Inflammatory macrophage treated with lipopolysaccharide for 1 hour (primary cell): Measurements from ENCODE around the gene PFKFB3.
"Not testable (repeated sequence)": the region's sequence is repeated elsewhere in the genome, so short reads cannot be mapped to it uniquely, and the experiment has no call there.

ENCODE experiments used
- DNase-seq, 2 donors: peaks; one replicate each; pipeline ENCODE4 v3.0.0-alpha.2; 2020 to 2022

The PFKFB3 gene

GRCh38 chr10:6275022-6275997, 72.6 kb downstream of the PFKFB3 start:
- peak; percentile 95 to 100 for DNase-seq

GRCh38 chr10:6276356-6276755, 73.6 kb downstream of the PFKFB3 start:
- no peak for DNase-seq

- no peak for DNase-seq
These were observed 75.9 kb downstream of the PFKFB3 start for GRCh38 chr10:6278519-6279120.

- DNase-seq, result no peak
These were observed 77.0 kb downstream of the PFKFB3 start for GRCh38 chr10:6279540-6280267.

GRCh38 chr10:6280291-6280690, 77.6 kb downstream of the PFKFB3 start:
- DNase-seq, result no peak

GRCh38 chr10:6282454-6282958, 79.8 kb downstream of the PFKFB3 start:
- DNase-seq, result no peak

- no peak for DNase-seq
These were observed 80.9 kb downstream of the PFKFB3 start for GRCh38 chr10:6283655-6284054.

GRCh38 chr10:6290621-6291020, 87.9 kb downstream of the PFKFB3 start:
- DNase-seq, result not testable (repeated sequence)

GRCh38 chr10:6292741-6293151, 90.0 kb downstream of the PFKFB3 start:
- DNase-seq, result no peak

- not testable (repeated sequence) for DNase-seq
These were observed 93.7 kb downstream of the PFKFB3 start for GRCh38 chr10:6296425-6296824.

GRCh38 chr10:6296828-6297251, 94.1 kb downstream of the PFKFB3 start:
- DNase-seq, result no peak

- DNase-seq, result no peak
These were observed 94.8 kb downstream of the PFKFB3 start for GRCh38 chr10:6297522-6297921.

- peak; percentile 43 for DNase-seq
These were observed 95.2 kb downstream of the PFKFB3 start for GRCh38 chr10:6297951-6298381.

- no peak for DNase-seq
These were observed 95.7 kb downstream of the PFKFB3 start for GRCh38 chr10:6298428-6298827.

GRCh38 chr10:6299234-6299633, 96.5 kb downstream of the PFKFB3 start:
- no peak for DNase-seq

- DNase-seq, result no peak
These were observed 97.0 kb downstream of the PFKFB3 start for GRCh38 chr10:6299743-6300105.

GRCh38 chr10:6300106-6300783, 97.5 kb downstream of the PFKFB3 start:
- DNase-seq, result peak; percentile 48 to 54

GRCh38 chr10:6300784-6301460, 98.2 kb downstream of the PFKFB3 start:
- DNase-seq, result no peak

- DNase-seq, result peak; percentile 10 to 46
These were observed 98.8 kb downstream of the PFKFB3 start for GRCh38 chr10:6301488-6302075.
